SU-DHL-6 (cell line): Measurements from ENCODE around the gene PRKAB1.
A peak's percentile ranks its signal among the peaks of the same experiment; 100 is the strongest.

Source experiments
- H2AFZ ChIP-seq: fragments of 200-600 bp; sonication (generic); 2 replicates; pipeline ENCODE4 v1.6.1; 2014; ENCODE audit warnings: low read depth, mild to moderate bottlenecking, moderate library complexity, mixed read lengths, antibody characterized with exemption, low read length; ENCODE audit not compliant: severe bottlenecking
- H3F3A ChIP-seq: fragments of 200-600 bp; shearing (Covaris generic); 2 replicates; pipeline ENCODE4 v1.6.0; 2016; ENCODE audit warnings: antibody characterized with exemption, mild to moderate bottlenecking; ENCODE audit not compliant: insufficient read depth
- H3K27ac ChIP-seq: fragments of 200-600 bp; sonication (generic); 2 replicates; pipeline ENCODE4 v1.5.1; 2016; ENCODE audit warnings: low read depth, mild to moderate bottlenecking, low read length, moderate library complexity, mixed read lengths
- H3K27me3 ChIP-seq: fragments of 200-600 bp; sonication (generic), shearing (Covaris generic); 2 replicates; pipeline ENCODE4 v1.6.0; 2014; ENCODE audit warnings: mild to moderate bottlenecking, low read length
- H3K36me3 ChIP-seq: fragments of 200-600 bp; sonication (generic); 2 replicates; pipeline ENCODE4 v1.6.1; 2014; ENCODE audit warnings: mild to moderate bottlenecking, low read length, mixed read lengths
- H3K4me2 ChIP-seq: fragments of 300-600, 200-600 bp; shearing (Covaris generic), sonication (generic); 2 replicates; pipeline ENCODE4 v1.6.0; 2014; ENCODE audit warnings: low read length, low read depth, mild to moderate bottlenecking; ENCODE audit not compliant: poor library complexity, severe bottlenecking
- H3K4me3 ChIP-seq: fragments of 200-600 bp; sonication (generic); 2 replicates; pipeline ENCODE4 v1.5.1; 2014; ENCODE audit warnings: antibody characterized with exemption, low read length, mild to moderate bottlenecking, mixed read lengths; ENCODE audit not compliant: insufficient read depth, poor library complexity, severe bottlenecking
- H3K79me2 ChIP-seq: fragments of 200-600 bp; sonication (generic); 2 replicates; pipeline ENCODE4 v1.6.1; 2014; ENCODE audit warnings: mild to moderate bottlenecking, low read length, moderate library complexity; ENCODE audit not compliant: insufficient read depth
- H3K9ac ChIP-seq: fragments of 200-600 bp; sonication (generic); 2 replicates; pipeline ENCODE4 v1.7.0; 2014; ENCODE audit warnings: mild to moderate bottlenecking, low read length
- H3K9me2 ChIP-seq: fragments of 200-600 bp; sonication (generic); replicated peaks from 2 replicates; pipeline ENCODE4 v1.6.1; 2014; ENCODE audit warnings: low read length; ENCODE audit not compliant: insufficient read depth
- H3K9me3 ChIP-seq: fragments of 200-600 bp; sonication (generic); 2 replicates; pipeline ENCODE4 v1.6.1; 2014; ENCODE audit warnings: low read length, mixed read lengths; ENCODE audit not compliant: insufficient read depth
- H4K20me1 ChIP-seq: fragments of 200-600 bp; sonication (generic); 2 replicates; pipeline ENCODE4 v1.6.1; 2014; ENCODE audit warnings: low read depth, mild to moderate bottlenecking, antibody characterized with exemption, low read length, moderate library complexity, mixed read lengths
- EZH2phosphoT487 ChIP-seq: fragments of 200-600 bp; sonication (generic), shearing (Covaris generic); conservative IDR thresholded peaks from 2 replicates; pipeline ENCODE4 v1.6.1; 2018; ENCODE audit warnings: mild to moderate bottlenecking, antibody characterized with exemption, low read length, moderate library complexity, mixed read lengths
- TF ChIP-seq, protein P1 (sequence below): fragments of 200-600 bp; sonication (generic); IDR thresholded peaks from one replicate; pipeline ENCODE4 v1.5.1; 2017; ENCODE audit warnings: antibody characterized with exemption, mild to moderate bottlenecking, low read length, moderate library complexity; ENCODE audit not compliant: insufficient read depth, poor library complexity, severe bottlenecking

Gene PRKAB1

DNA sequence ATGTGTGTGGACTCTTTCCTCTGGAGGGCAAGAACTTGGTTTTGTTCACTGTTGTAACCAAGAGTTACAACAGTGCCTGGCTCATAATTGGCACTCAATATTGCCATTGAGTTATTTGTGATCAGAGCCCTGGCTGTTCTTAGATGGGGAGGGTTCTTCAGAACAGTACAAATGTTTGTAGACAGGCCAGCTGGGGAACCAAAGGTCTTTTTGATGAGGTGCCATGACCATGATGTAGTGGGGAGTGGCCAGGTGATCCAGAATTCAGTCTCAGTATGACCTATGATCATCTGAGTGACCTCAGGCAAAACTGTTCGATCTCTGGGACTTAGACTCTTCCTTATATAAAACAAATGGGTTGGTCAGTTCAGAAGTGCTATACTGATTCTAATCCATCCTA, 3.3 kb upstream of the PRKAB1 start:
- Histone ChIP-seq H3K9ac (no peak overlapping the region), H3K4me3 (no peak overlapping the region), H3K36me3 (no peaks in the 10 kb centered on the region), H4K20me1 (no peaks in the 10 kb centered on the region), H3K4me2 (no peak overlapping the region), H3K79me2 (peaks cover 15% of the 10 kb centered on the region), H2AFZ (no peak overlapping the region), H3K9me3 (no peaks in the 10 kb centered on the region), H3K27me3 (no peaks in the 10 kb centered on the region), H3K27ac (no peak overlapping the region), H3K9me2 (no peaks in the 10 kb centered on the region), H3F3A (peaks cover 16% of the 10 kb centered on the region)
- TF ChIP-seq, protein P1, sequence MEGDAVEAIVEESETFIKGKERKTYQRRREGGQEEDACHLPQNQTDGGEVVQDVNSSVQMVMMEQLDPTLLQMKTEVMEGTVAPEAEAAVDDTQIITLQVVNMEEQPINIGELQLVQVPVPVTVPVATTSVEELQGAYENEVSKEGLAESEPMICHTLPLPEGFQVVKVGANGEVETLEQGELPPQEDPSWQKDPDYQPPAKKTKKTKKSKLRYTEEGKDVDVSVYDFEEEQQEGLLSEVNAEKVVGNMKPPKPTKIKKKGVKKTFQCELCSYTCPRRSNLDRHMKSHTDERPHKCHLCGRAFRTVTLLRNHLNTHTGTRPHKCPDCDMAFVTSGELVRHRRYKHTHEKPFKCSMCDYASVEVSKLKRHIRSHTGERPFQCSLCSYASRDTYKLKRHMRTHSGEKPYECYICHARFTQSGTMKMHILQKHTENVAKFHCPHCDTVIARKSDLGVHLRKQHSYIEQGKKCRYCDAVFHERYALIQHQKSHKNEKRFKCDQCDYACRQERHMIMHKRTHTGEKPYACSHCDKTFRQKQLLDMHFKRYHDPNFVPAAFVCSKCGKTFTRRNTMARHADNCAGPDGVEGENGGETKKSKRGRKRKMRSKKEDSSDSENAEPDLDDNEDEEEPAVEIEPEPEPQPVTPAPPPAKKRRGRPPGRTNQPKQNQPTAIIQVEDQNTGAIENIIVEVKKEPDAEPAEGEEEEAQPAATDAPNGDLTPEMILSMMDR: no peak
- TF ChIP-seq EZH2phosphoT487: no peak

- no peaks in the 10 kb centered on the region for H4K20me1 ChIP-seq
- H3K27me3 ChIP-seq: no peaks in the 10 kb centered on the region
- no peak for TF ChIP-seq EZH2phosphoT487
- TF ChIP-seq, protein P1: no peak
- no peaks in the 10 kb centered on the region for H3K9me3 ChIP-seq
- H3K27ac ChIP-seq: peak overlapping the region; percentile 98
- H3K9ac ChIP-seq: peak overlapping the region; percentile 61
- H3F3A ChIP-seq: peaks cover 16% of the 10 kb centered on the region
- H3K9me2 ChIP-seq: no peaks in the 10 kb centered on the region
- H3K4me3 ChIP-seq: no peak overlapping the region
- H2AFZ ChIP-seq: peak overlapping the region; percentile 89
- no peaks in the 10 kb centered on the region for H3K36me3 ChIP-seq
- H3K79me2 ChIP-seq: peaks cover 22% of the 10 kb centered on the region
- H3K4me2 ChIP-seq: peak overlapping the region; percentile 97
Measured at GRCh38 chr12:119665164-119665929, 2.6 kb upstream of the PRKAB1 start.

GRCh38 chr12:119666226-119666795, 1.6 kb upstream of the PRKAB1 start:
- no peaks in the 10 kb centered on the region for H3K36me3 ChIP-seq

More at GRCh38 chr12:119666226-119666795, 1.6 kb upstream of the PRKAB1 start:
- peak overlapping the region; percentile 61 for H3K9ac ChIP-seq
- H4K20me1 ChIP-seq: no peaks in the 10 kb centered on the region
- H3K4me3 ChIP-seq: peak overlapping the region; percentile 55
- H2AFZ ChIP-seq: peak overlapping the region; percentile 89
- peaks cover 16% of the 10 kb centered on the region for H3F3A ChIP-seq
- H3K79me2 ChIP-seq: peaks cover 32% of the 10 kb centered on the region
- H3K4me2 ChIP-seq: peak overlapping the region; percentile 97
- no peaks in the 10 kb centered on the region for H3K9me2 ChIP-seq
- no peaks in the 10 kb centered on the region for H3K9me3 ChIP-seq
- no peak for TF ChIP-seq EZH2phosphoT487
- TF ChIP-seq, protein P1: no peak
- H3K27ac ChIP-seq: peak overlapping the region; percentile 98
- H3K27me3 ChIP-seq: no peaks in the 10 kb centered on the region
